ENCODE results near the gene LSM4. TPM values are rescaled to one million over a fixed set of nuclear protein-coding genes. Genes with fewer than 3 reads are reported as not detected.

The LSM4 gene
- total and polyA plus RNA-seq, 10 of the 15 experiments (the other 5 are each of a cell fraction or from before 2014, with no cell fraction given): 12.6 to 652 (median 217) TPM

DNA sequence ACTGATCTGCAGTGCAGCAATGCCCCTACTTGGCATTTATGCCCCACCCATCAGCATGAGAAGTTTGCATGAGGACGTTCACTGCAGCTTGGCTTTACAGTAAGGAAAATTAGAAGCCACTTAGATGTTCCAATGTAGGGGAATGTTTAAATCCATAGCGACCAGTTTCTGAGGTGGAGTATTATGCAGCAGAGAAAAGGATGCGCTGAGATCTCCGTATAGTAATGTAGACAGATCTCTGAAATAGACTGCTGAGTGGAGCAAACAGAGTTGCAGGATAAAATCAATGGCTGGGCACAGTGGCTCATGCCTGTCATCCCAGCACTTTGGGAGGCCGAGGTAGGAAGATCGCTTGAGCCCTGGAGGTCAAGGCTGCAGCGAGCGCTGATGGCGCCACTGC, 27.6 kb upstream of the LSM4 start:
- Histone ChIP-seq H3K4me1 (ENCODE audit: control insufficient read depth, insufficient read depth, low read length) (no peaks in the 10 kb centered on the region), H4K20me1 (ENCODE audit: control insufficient read depth, insufficient read depth) (no peaks in the 10 kb centered on the region), H3K27ac (ENCODE audit: control insufficient read depth, insufficient read depth) (no peak overlapping the region), H3K4me2 (ENCODE audit: control insufficient read depth, insufficient read depth) (no peak overlapping the region), H3K9ac (ENCODE audit: control insufficient read depth, insufficient read depth, low read length) (no peak overlapping the region), H3K27me3 (replicated peaks in 1 of 2; ENCODE audit: control insufficient read depth in 2 of 2, insufficient read depth in 2 of 2, low read length in 1 of 2) (no peaks in the 10 kb centered on the region), H2AFZ (ENCODE audit: control insufficient read depth, low read depth, low read length) (no peak overlapping the region), H3K9me3 (replicated peaks; ENCODE audit: control insufficient read depth, insufficient read depth, low read length) (no peaks in the 10 kb centered on the region), H3K79me2 (ENCODE audit: control insufficient read depth, insufficient read depth, low read length) (no peaks in the 10 kb centered on the region), H3K36me3 (ENCODE audit: control insufficient read depth in 2 of 2, insufficient read depth in 2 of 2, low read length in 1 of 2) (0 out of 4 replicates have a peak, but pooled peaks cover 0 to 11% of the 10 kb centered on the region in 2 experiments), H3K4me3 (no peak overlapping the region)
- DNase-seq (ENCODE audit: low read depth, low spot score) (no peak), ATAC-seq (no peak), FAIRE-seq (no peak)
- ChIA-PET SMC1A (ENCODE audit: uncharacterized antibody, unreplicated experiment) (interaction anchor here (0.9 to 3.7 kb wide), 10 partner anchors 9 to 71 kb away, joined by 3 to 30 read pairs (median 3); no protein-coding TSS in a partner anchor), RAD21 (ENCODE audit: unreplicated experiment) (interaction anchor here (1.0 to 1.4 kb wide), 2 partner anchors 22 to 71 kb away, joined by 3 read pairs; no protein-coding TSS in a partner anchor), CTCF (interaction anchor here (0.8 to 4.3 kb wide), 14 partner anchors 9 to 81 kb away, joined by 3 to 75 read pairs (median 5); partner anchors contain the start of genes GDF15 and LRRC25), POLR2A (no interaction called here)
- BruUV-seq (replicated peaks): TSS peak; percentile 75
- TF ChIP-seq RBBP5 (conservative IDR thresholded peaks at IDR 0.05) (no peak), RELA (IDR thresholded peaks at IDR 0.05; ENCODE audit: borderline replicate concordance, partially characterized antibody) (no peak), ESRRA (IDR thresholded peaks at IDR 0.05; ENCODE audit: low read length) (no peak)
- TF ChIP-seq, protein P1, sequence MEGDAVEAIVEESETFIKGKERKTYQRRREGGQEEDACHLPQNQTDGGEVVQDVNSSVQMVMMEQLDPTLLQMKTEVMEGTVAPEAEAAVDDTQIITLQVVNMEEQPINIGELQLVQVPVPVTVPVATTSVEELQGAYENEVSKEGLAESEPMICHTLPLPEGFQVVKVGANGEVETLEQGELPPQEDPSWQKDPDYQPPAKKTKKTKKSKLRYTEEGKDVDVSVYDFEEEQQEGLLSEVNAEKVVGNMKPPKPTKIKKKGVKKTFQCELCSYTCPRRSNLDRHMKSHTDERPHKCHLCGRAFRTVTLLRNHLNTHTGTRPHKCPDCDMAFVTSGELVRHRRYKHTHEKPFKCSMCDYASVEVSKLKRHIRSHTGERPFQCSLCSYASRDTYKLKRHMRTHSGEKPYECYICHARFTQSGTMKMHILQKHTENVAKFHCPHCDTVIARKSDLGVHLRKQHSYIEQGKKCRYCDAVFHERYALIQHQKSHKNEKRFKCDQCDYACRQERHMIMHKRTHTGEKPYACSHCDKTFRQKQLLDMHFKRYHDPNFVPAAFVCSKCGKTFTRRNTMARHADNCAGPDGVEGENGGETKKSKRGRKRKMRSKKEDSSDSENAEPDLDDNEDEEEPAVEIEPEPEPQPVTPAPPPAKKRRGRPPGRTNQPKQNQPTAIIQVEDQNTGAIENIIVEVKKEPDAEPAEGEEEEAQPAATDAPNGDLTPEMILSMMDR (IDR thresholded peaks at IDR 0.05 in 2 of 3, conservative IDR thresholded peaks at IDR 0.05 in 1 of 3; ENCODE audit: control insufficient read depth in 2 of 3, extremely low read depth in 1 of 3, insufficient read depth in 1 of 3, low read depth in 3 of 3, low read length in 3 of 3): no peak
- WGBS (ENCODE audit: insufficient coverage, insufficient replicate concordance, low lambda C conversion rate, missing lambda C conversion rate): 84% methylated on average over 9 of the region's 9 CpGs
- in situ Hi-C loops (cut with MboI) (no loop called here), intact Hi-C loops (cut with micrococcal nuclease; ENCODE audit: unreplicated experiment) (no loop called here)
